DND-41 (cell line): ENCODE results near the gene PXDC1.

Source experiments
- ATAC-seq: fragments of 200-7000 bp; cut with Tn5 transposase; 3 replicates; pipeline ENCODE4 v1.9.1; 2021; ENCODE audit warnings: low read depth; ENCODE audit not compliant: insufficient read depth
- DNase-seq: peaks from one replicate; pipeline ENCODE4 v3.0.0-alpha.2; 2020
- H2AFZ ChIP-seq: 2 replicates; pipeline ENCODE4 v1.6.0; 2012; ENCODE audit warnings: low read depth, low read length
- H3K27ac ChIP-seq: 2 replicates; pipeline ENCODE4 v1.5.1; 2012; ENCODE audit warnings: low read length, inconsistent platforms
- H3K27me3 ChIP-seq: fragments of 200-600 bp; sonication (generic); 2 replicates; pipeline ENCODE4 v1.6.0; 2012; ENCODE audit warnings: low read length, mild to moderate bottlenecking, inconsistent platforms; ENCODE audit not compliant: insufficient read depth, poor library complexity
- H3K36me3 ChIP-seq: 2 replicates; pipeline ENCODE4 v1.5.1; 2012; ENCODE audit warnings: low read length, inconsistent platforms; ENCODE audit not compliant: insufficient read depth
- H3K4me1 ChIP-seq: 2 replicates; pipeline ENCODE4 v1.5.1; 2012; ENCODE audit warnings: mild to moderate bottlenecking, low read length; ENCODE audit not compliant: insufficient read depth
- H3K4me2 ChIP-seq: 2 replicates; pipeline ENCODE4 v1.6.0; 2012; ENCODE audit warnings: mild to moderate bottlenecking, moderate library complexity, low read length, inconsistent platforms; ENCODE audit not compliant: insufficient read depth
- H3K4me3 ChIP-seq, 2 experiments: fragments of 200-600 bp in 1 of 2; shearing (Covaris generic) in 1 of 2; 2 replicates each; pipeline ENCODE4 v1.5.1; 2012 to 2016; ENCODE audit warnings: inconsistent platforms in 2 of 2, low read length in 2 of 2, mild to moderate bottlenecking in 2 of 2, low read depth in 1 of 2, moderate library complexity in 1 of 2
- H3K79me2 ChIP-seq: 2 replicates; pipeline ENCODE4 v1.6.0; 2012; ENCODE audit warnings: low read length, inconsistent platforms; ENCODE audit not compliant: insufficient read depth
- H3K9ac ChIP-seq: 2 replicates; pipeline ENCODE4 v1.6.0; 2012; ENCODE audit warnings: low read depth, mild to moderate bottlenecking, inconsistent platforms, low read length, moderate library complexity
- H3K9me3 ChIP-seq: 2 replicates; pipeline ENCODE4 v1.5.1; 2012; ENCODE audit warnings: low read length, moderate library complexity, mild to moderate bottlenecking, inconsistent platforms; ENCODE audit not compliant: insufficient read depth, severe bottlenecking
- H4K20me1 ChIP-seq: 2 replicates; pipeline ENCODE4 v1.6.0; 2012; ENCODE audit warnings: low read length; ENCODE audit not compliant: insufficient read depth
- EZH2 ChIP-seq: IDR thresholded peaks from 3 replicates; pipeline ENCODE4 v1.6.1; 2012; ENCODE audit warnings: borderline replicate concordance, low read depth, mild to moderate bottlenecking, moderate library complexity, low read length, inconsistent platforms; ENCODE audit not compliant: severe bottlenecking
- TF ChIP-seq, protein P1 (sequence below): IDR thresholded peaks from 2 replicates; pipeline ENCODE4 v1.5.1; 2012; ENCODE audit warnings: borderline replicate concordance, low read length, moderate library complexity, mild to moderate bottlenecking; ENCODE audit not compliant: poor library complexity, severe bottlenecking; ENCODE audit errors: extremely low read depth

The PXDC1 gene

GRCh38 chr6:3715285-3715684 is 36.2 kb downstream of the PXDC1 start:
- Histone ChIP-seq H2AFZ (no peak overlapping the region), H3K9me3 (no peaks in the 10 kb centered on the region), H3K79me2 (no peaks in the 10 kb centered on the region), H3K4me3 (no peak overlapping the region), H3K4me1 (no peaks in the 10 kb centered on the region), H3K27ac (no peak overlapping the region), H3K4me2 (no peak overlapping the region), H3K36me3 (no peaks in the 10 kb centered on the region), H4K20me1 (no peaks in the 10 kb centered on the region), H3K27me3 (peaks cover 9% of the 10 kb centered on the region), H3K9ac (no peak overlapping the region)
- TF ChIP-seq EZH2, result no peak
- TF ChIP-seq, protein P1, sequence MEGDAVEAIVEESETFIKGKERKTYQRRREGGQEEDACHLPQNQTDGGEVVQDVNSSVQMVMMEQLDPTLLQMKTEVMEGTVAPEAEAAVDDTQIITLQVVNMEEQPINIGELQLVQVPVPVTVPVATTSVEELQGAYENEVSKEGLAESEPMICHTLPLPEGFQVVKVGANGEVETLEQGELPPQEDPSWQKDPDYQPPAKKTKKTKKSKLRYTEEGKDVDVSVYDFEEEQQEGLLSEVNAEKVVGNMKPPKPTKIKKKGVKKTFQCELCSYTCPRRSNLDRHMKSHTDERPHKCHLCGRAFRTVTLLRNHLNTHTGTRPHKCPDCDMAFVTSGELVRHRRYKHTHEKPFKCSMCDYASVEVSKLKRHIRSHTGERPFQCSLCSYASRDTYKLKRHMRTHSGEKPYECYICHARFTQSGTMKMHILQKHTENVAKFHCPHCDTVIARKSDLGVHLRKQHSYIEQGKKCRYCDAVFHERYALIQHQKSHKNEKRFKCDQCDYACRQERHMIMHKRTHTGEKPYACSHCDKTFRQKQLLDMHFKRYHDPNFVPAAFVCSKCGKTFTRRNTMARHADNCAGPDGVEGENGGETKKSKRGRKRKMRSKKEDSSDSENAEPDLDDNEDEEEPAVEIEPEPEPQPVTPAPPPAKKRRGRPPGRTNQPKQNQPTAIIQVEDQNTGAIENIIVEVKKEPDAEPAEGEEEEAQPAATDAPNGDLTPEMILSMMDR, result no peak
- ATAC-seq (no peak), DNase-seq (no peak)

GRCh38 chr6:3714768-3715167 is 36.7 kb downstream of the PXDC1 start:
- no peaks in the 10 kb centered on the region for H4K20me1 ChIP-seq
- H3K4me3 ChIP-seq, result no peak overlapping the region
- DNase-seq, result no peak
- no peak overlapping the region for H3K9ac ChIP-seq
- no peaks in the 10 kb centered on the region for H3K79me2 ChIP-seq
- H3K4me1 ChIP-seq, result no peaks in the 10 kb centered on the region
- no peak overlapping the region for H3K4me2 ChIP-seq
- H3K27ac ChIP-seq, result no peak overlapping the region
- H3K27me3 ChIP-seq, result peaks cover 9% of the 10 kb centered on the region
- TF ChIP-seq EZH2, result no peak
- TF ChIP-seq, protein P1, result no peak
- no peak overlapping the region for H2AFZ ChIP-seq
- ATAC-seq, result no peak
- no peaks in the 10 kb centered on the region for H3K9me3 ChIP-seq
- H3K36me3 ChIP-seq, result no peaks in the 10 kb centered on the region

- H3K4me3 ChIP-seq, result no peak overlapping the region
- no peak overlapping the region for H3K9ac ChIP-seq
- no peaks in the 10 kb centered on the region for H3K4me1 ChIP-seq
- H2AFZ ChIP-seq, result no peak overlapping the region
- TF ChIP-seq, protein P1, result no peak
- TF ChIP-seq EZH2, result no peak
- ATAC-seq, result no peak
- H3K4me2 ChIP-seq, result no peak overlapping the region
- no peaks in the 10 kb centered on the region for H3K36me3 ChIP-seq
- no peak overlapping the region for H3K27ac ChIP-seq
- H3K79me2 ChIP-seq, result no peaks in the 10 kb centered on the region
- H4K20me1 ChIP-seq, result no peaks in the 10 kb centered on the region
- no peaks in the 10 kb centered on the region for H3K9me3 ChIP-seq
- no peak for DNase-seq
- H3K27me3 ChIP-seq, result peaks cover 9% of the 10 kb centered on the region
These were observed 37.4 kb downstream of the PXDC1 start for GRCh38 chr6:3714111-3714510.
